ENCODE data around the gene CNIH3.

CNIH3 gene

GRCh38 chr1:224761245-224761644, 145.1 kb downstream of the CNIH3 start:
- Mint-ChIP-seq H3K4me1 (ENCODE audit: low read depth in 2 of 2) (no peaks in the 10 kb centered on the region), H3K27ac (no peak overlapping the region), H3K4me3 (no peak overlapping the region), H3K9me3 (peaks cover 7 to 11% of the 10 kb centered on the region in 2 donors), H3K27me3 (peaks cover 16 to 57% of the 10 kb centered on the region in 2 donors), H3K36me3 (ENCODE audit: insufficient read depth) (no peaks in the 10 kb centered on the region)
- no peak for ATAC-seq (replicated peaks)
- DNase-seq = no peak

DNA sequence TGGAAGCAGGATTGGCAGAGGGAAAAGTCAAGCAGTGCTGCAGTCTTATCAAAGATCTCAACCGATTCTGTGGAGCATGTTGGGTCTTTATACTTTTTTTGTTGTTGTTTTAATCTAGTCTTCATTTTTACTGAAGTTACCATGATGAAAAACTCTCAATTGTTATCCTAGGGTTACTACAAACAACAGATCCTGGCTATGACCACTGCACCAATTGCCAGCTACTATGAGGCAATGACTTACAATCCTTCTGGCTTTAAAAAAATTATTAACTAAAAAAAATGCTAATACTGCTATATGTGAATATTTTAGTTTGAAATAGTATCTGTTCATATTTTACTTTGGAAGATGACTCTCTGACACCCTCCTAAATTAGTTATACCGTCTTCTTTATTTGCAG, 145.9 kb downstream of the CNIH3 start:
- peaks cover 7 to 11% of the 10 kb centered on the region in 2 donors for H3K9me3 Mint-ChIP-seq
- H3K27me3 Mint-ChIP-seq = peaks cover 24 to 65% of the 10 kb centered on the region in 2 donors
- H3K27ac Mint-ChIP-seq = no peak overlapping the region
- ATAC-seq (replicated peaks) (no peak), DNase-seq (no peak)
- H3K4me3 Mint-ChIP-seq = no peak overlapping the region
- no peaks in the 10 kb centered on the region for H3K4me1 Mint-ChIP-seq (ENCODE audit: low read depth in 2 of 2)
- H3K36me3 Mint-ChIP-seq (ENCODE audit: insufficient read depth) = no peaks in the 10 kb centered on the region

GRCh38 chr1:224762701-224763100, 146.6 kb downstream of the CNIH3 start:
- Mint-ChIP-seq H3K36me3 (ENCODE audit: insufficient read depth) (no peaks in the 10 kb centered on the region), H3K4me1 (ENCODE audit: low read depth in 2 of 2) (no peaks in the 10 kb centered on the region), H3K4me3 (no peak overlapping the region), H3K27me3 (peaks cover 31 to 71% of the 10 kb centered on the region in 2 donors), H3K27ac (no peak overlapping the region), H3K9me3 (peaks cover 7 to 11% of the 10 kb centered on the region in 2 donors)
- DNase-seq = no peak
- ATAC-seq (replicated peaks) = no peak

DNA sequence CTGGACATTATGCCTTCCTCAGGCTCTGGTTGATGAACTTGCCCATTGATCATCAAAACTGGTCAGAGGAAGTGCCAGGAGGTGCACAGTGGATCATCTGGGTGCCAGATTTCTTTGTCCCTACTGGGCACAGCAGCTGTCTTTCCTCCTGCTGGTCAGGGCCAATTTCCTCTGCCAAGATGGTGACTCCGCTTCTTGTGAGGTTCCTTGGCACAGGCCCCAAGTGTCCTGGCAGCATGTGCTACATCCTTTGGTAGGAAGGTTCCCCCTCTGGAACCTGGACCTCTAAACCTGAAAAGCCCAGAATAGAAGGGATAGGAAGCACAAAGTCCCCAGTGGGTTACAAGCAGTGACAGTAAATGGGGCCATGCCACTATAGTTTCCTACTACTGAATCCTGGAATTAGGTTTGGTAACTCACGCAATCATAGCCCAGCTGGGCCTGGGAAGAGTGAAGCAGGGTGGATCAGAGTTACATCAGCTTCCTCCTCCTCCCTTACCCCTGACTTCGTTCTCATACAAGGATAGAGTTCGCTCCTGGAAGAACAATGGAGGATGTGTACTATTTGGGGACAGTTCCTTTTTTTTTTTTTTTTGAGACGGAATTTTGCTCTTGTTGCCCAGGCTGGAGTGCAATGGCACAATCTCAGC, 147.1 kb downstream of the CNIH3 start:
- Mint-ChIP-seq H3K4me1 (ENCODE audit: low read depth in 2 of 2) (no peaks in the 10 kb centered on the region), H3K4me3 (no peak overlapping the region), H3K36me3 (ENCODE audit: insufficient read depth) (no peaks in the 10 kb centered on the region), H3K27ac (no peak overlapping the region), H3K27me3 (peaks cover 36 to 77% of the 10 kb centered on the region in 2 donors), H3K9me3 (peaks cover 7 to 11% of the 10 kb centered on the region in 2 donors)
- DNase-seq (no peak), ATAC-seq (replicated peaks) (no peak)

GRCh38 chr1:224766266-224766665, 150.1 kb downstream of the CNIH3 start:
- DNase-seq = no peak

DNA sequence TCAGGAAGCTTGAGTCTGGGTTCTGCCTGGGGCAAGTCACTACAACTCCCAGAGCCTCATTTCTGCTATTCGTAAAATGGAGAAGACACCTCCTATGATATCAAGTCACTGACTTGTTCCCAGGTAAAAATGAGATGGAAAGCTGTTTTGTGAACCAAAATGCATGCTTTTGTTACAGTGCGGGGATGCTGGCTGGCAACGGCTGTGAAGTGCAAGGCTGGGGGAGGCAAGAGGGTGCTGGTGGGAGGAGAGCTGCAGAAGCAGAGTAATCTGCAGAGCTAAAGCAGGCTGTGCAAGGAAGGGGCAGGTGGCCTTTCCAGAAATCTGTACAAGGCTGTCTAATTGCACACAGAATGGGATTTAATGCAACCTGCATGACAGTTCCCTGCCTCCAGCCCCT, 150.9 kb downstream of the CNIH3 start:
- H3K4me1 Mint-ChIP-seq (ENCODE audit: low read depth in 2 of 2) = no peaks in the 10 kb centered on the region
- no peak overlapping the region for H3K27ac Mint-ChIP-seq
- H3K9me3 Mint-ChIP-seq = no peaks in the 10 kb centered on the region
- no peaks in the 10 kb centered on the region for H3K36me3 Mint-ChIP-seq (ENCODE audit: insufficient read depth)
- no peak for ATAC-seq (replicated peaks)
- H3K4me3 Mint-ChIP-seq = no peak overlapping the region
- H3K27me3 Mint-ChIP-seq = peaks cover 51 to 81% of the 10 kb centered on the region in 2 donors
- no peak for DNase-seq

More at GRCh38 chr1:224766266-224766665, 150.1 kb downstream of the CNIH3 start:
- H3K4me1 Mint-ChIP-seq (ENCODE audit: low read depth in 2 of 2) = no peaks in the 10 kb centered on the region
- H3K9me3 Mint-ChIP-seq = no peaks in the 10 kb centered on the region
- H3K4me3 Mint-ChIP-seq = no peak overlapping the region
- H3K27me3 Mint-ChIP-seq = peaks cover 43 to 81% of the 10 kb centered on the region in 2 donors
- no peak overlapping the region for H3K27ac Mint-ChIP-seq
- ATAC-seq (replicated peaks) = no peak
- H3K36me3 Mint-ChIP-seq (ENCODE audit: insufficient read depth) = no peaks in the 10 kb centered on the region

DNA sequence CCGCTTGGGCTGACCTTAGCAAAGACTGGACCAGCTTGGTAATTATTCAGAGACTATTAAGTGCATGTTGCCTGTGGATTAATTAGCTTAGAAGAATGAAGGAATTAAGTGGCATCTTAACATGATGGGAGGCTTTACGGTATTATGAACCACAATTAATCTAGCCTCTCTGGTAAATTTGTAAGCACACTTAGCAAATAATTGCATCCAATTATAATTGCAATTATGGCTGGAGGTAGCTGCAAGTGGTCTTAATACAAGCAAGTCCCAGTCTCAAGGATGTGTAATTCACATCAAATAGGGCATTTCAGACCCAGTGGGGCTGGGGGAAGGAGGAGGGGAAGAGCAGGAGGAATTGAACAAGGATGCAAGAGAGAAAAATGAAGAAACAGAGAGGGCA, 151.6 kb downstream of the CNIH3 start:
- DNase-seq = no peak

GRCh38 chr1:224768971-224769370, 152.9 kb downstream of the CNIH3 start:
- Mint-ChIP-seq H3K4me3 (no peak overlapping the region), H3K36me3 (ENCODE audit: insufficient read depth) (no peaks in the 10 kb centered on the region), H3K27ac (no peak overlapping the region), H3K4me1 (ENCODE audit: low read depth in 2 of 2) (no peaks in the 10 kb centered on the region), H3K9me3 (no peaks in the 10 kb centered on the region), H3K27me3 (peaks cover 59 to 79% of the 10 kb centered on the region in 2 donors)
- DNase-seq (no peak), ATAC-seq (replicated peaks) (no peak)

More for the DNA sequence above, 151.6 kb downstream of the CNIH3 start:
- Mint-ChIP-seq H3K27ac (no peak overlapping the region), H3K4me3 (no peak overlapping the region), H3K9me3 (no peaks in the 10 kb centered on the region), H3K27me3 (peaks cover 53 to 83% of the 10 kb centered on the region in 2 donors), H3K4me1 (ENCODE audit: low read depth in 2 of 2) (no peaks in the 10 kb centered on the region), H3K36me3 (ENCODE audit: insufficient read depth) (no peaks in the 10 kb centered on the region)
- no peak for ATAC-seq (replicated peaks)

- H3K27ac Mint-ChIP-seq = no peak overlapping the region
- no peaks in the 10 kb centered on the region for H3K4me1 Mint-ChIP-seq (ENCODE audit: low read depth in 2 of 2)
- no peak for DNase-seq
- peaks cover 64 to 81% of the 10 kb centered on the region in 2 donors for H3K27me3 Mint-ChIP-seq
- H3K9me3 Mint-ChIP-seq = no peaks in the 10 kb centered on the region
- ATAC-seq (replicated peaks) = no peak
- H3K36me3 Mint-ChIP-seq (ENCODE audit: insufficient read depth) = no peaks in the 10 kb centered on the region
- H3K4me3 Mint-ChIP-seq = no peak overlapping the region
Measured at GRCh38 chr1:224769452-224770335, 153.6 kb downstream of the CNIH3 start.

DNA sequence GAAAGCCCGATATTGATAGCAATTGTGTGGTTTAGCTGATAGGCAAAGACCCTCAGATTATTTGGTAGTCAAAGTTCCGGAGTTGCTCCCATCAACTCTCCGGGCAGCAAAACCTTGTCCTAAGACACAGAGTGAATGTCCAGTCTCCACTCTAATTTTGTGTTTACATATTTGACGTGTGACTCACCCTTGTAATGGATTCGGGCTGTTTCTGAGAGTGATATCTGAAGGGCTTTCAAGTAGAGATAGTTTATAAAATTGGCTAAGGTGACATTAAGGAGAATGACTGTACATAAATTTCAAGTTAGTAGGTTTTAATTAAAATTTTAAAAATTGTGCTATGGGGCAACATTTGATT, 154.2 kb downstream of the CNIH3 start:
- Mint-ChIP-seq H3K27me3 (peaks cover 65 to 81% of the 10 kb centered on the region in 2 donors), H3K36me3 (ENCODE audit: insufficient read depth) (no peaks in the 10 kb centered on the region), H3K4me1 (ENCODE audit: low read depth in 2 of 2) (no peaks in the 10 kb centered on the region), H3K9me3 (no peaks in the 10 kb centered on the region), H3K4me3 (no peak overlapping the region), H3K27ac (no peak overlapping the region)
- ATAC-seq (replicated peaks) (no peak), DNase-seq (no peak)

GRCh38 chr1:224773646-224774045, 157.5 kb downstream of the CNIH3 start:
- ATAC-seq (replicated peaks) = no peak
- Mint-ChIP-seq H3K36me3 (ENCODE audit: insufficient read depth) (no peaks in the 10 kb centered on the region), H3K4me3 (no peak overlapping the region), H3K27ac (no peak overlapping the region), H3K9me3 (no peaks in the 10 kb centered on the region), H3K4me1 (ENCODE audit: low read depth in 2 of 2) (no peaks in the 10 kb centered on the region), H3K27me3 (peaks cover 34 to 47% of the 10 kb centered on the region in 2 donors)
- no peak for DNase-seq

GRCh38 chr1:224774378-224774777, 158.3 kb downstream of the CNIH3 start:
- Mint-ChIP-seq H3K27me3 (peaks cover 34 to 43% of the 10 kb centered on the region in 2 donors), H3K4me1 (ENCODE audit: low read depth in 2 of 2) (no peaks in the 10 kb centered on the region), H3K36me3 (ENCODE audit: insufficient read depth) (no peaks in the 10 kb centered on the region), H3K27ac (no peak overlapping the region), H3K9me3 (no peaks in the 10 kb centered on the region), H3K4me3 (no peak overlapping the region)
- ATAC-seq (replicated peaks) = no peak
- DNase-seq = no peak

DNA sequence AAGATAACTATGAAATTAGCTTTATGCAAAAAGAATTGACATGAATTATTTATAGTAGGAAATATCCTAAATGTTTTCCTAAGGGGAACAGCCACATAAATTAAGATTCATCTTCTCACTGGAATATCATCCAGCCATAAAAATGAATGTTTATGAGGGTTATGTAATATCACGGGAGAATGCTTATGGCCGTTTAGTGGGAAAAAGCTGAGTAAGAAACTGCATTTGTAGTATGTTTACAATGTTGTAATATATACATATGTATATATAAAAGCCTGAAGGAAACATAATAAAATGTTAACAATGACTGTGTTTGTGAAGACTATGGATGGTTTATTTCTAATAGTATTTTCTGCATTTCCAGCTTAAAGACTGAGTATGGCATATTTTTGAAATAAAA, 161.1 kb downstream of the CNIH3 start:
- Mint-ChIP-seq H3K4me3 (no peak overlapping the region), H3K36me3 (ENCODE audit: insufficient read depth) (no peaks in the 10 kb centered on the region), H3K27me3 (peaks cover 23 to 48% of the 10 kb centered on the region in 2 donors), H3K9me3 (no peaks in the 10 kb centered on the region), H3K4me1 (ENCODE audit: low read depth in 2 of 2) (peaks cover 0 to under 1% of the 10 kb centered on the region in 2 donors), H3K27ac (no peak overlapping the region)
- ATAC-seq (replicated peaks) = no peak
- no peak for DNase-seq

GRCh38 chr1:224779536-224779935, 163.4 kb downstream of the CNIH3 start:
- peaks cover 29 to 54% of the 10 kb centered on the region in 2 donors for H3K27me3 Mint-ChIP-seq
- DNase-seq (no peak), ATAC-seq (replicated peaks) (no peak)
- no peaks in the 10 kb centered on the region for H3K9me3 Mint-ChIP-seq
- no peak overlapping the region for H3K27ac Mint-ChIP-seq
- peaks cover 5 to 10% of the 10 kb centered on the region in 2 donors for H3K4me1 Mint-ChIP-seq (ENCODE audit: low read depth in 2 of 2)
- no peak overlapping the region for H3K4me3 Mint-ChIP-seq
- no peaks in the 10 kb centered on the region for H3K36me3 Mint-ChIP-seq (ENCODE audit: insufficient read depth)
